ENCODE measurements around the gene MACROH2A1.

The MACROH2A1 gene

GRCh38 chr5:135307143-135307903 is 91.7 kb downstream of the MACROH2A1 start:
- Histone ChIP-seq H3K9me3 (no peaks in the 10 kb centered on the region), H3K36me3 (replicated peaks) (no peaks in the 10 kb centered on the region), H3K27me3 (ENCODE audit: low read depth) (no peaks in the 10 kb centered on the region), H3K4me3 (no peak overlapping the region), H3K4me1 (no peaks in the 10 kb centered on the region)
- in situ Hi-C loops (cut with MboI; ENCODE audit: low sequenced_read_pairs): no loop called here
- no peak for DNase-seq (ENCODE audit: low spot score in 2 of 2)

- Histone ChIP-seq H3K27me3 (ENCODE audit: low read depth) (no peaks in the 10 kb centered on the region), H3K4me1 (no peaks in the 10 kb centered on the region), H3K9me3 (no peaks in the 10 kb centered on the region), H3K4me3 (no peak overlapping the region), H3K36me3 (replicated peaks) (no peaks in the 10 kb centered on the region)
- in situ Hi-C loops (cut with MboI; ENCODE audit: low sequenced_read_pairs): no loop called here
- no peak for DNase-seq (ENCODE audit: low spot score in 2 of 2)
These were observed 92.5 kb downstream of the MACROH2A1 start for GRCh38 chr5:135306557-135306956.

- H3K27me3 ChIP-seq (ENCODE audit: low read depth): no peaks in the 10 kb centered on the region
- no peaks in the 10 kb centered on the region for H3K4me1 ChIP-seq
- no peaks in the 10 kb centered on the region for H3K36me3 ChIP-seq (replicated peaks)
- in situ Hi-C loops (cut with MboI; ENCODE audit: low sequenced_read_pairs): no loop called here
- H3K4me3 ChIP-seq: no peak overlapping the region
- H3K9me3 ChIP-seq: no peaks in the 10 kb centered on the region
- DNase-seq (ENCODE audit: low spot score in 2 of 2): no peak
These were observed 94.4 kb downstream of the MACROH2A1 start for GRCh38 chr5:135304352-135305221.

DNA sequence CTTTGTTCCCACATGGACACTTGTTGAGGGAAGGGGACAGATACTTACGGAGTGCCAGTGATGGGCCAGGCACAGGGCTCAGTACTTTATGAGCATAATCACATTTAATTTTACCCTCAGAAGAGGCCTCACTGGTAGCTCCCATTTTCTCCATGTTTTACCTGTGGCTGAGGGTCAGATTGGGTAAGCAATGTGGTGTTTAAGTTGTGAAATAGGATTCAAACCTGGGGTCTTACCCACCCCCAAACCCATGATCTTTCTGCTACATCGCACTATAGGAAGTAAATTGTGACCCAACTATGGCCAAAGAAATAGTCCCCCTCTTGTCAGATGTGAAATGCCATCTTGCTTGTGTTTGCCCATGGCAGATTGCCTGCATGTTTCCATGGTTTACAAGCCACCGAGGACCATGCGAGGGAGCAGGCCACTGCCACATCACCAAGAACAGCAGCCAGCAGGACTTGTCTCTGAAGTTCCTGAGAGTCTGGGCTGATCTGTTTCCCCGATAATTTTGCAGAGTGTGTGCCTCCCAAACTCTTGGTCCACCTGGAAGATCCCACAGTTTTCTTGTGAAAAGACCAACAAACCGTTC is 95.4 kb downstream of the MACROH2A1 start:
- Histone ChIP-seq H3K4me1 (no peaks in the 10 kb centered on the region), H3K27me3 (ENCODE audit: low read depth) (no peaks in the 10 kb centered on the region), H3K4me3 (no peak overlapping the region), H3K9me3 (no peaks in the 10 kb centered on the region), H3K36me3 (replicated peaks) (no peaks in the 10 kb centered on the region)
- in situ Hi-C loops (cut with MboI; ENCODE audit: low sequenced_read_pairs): no loop called here
- DNase-seq (ENCODE audit: low spot score in 2 of 2): no peak

GRCh38 chr5:135296900-135297816 is 101.9 kb downstream of the MACROH2A1 start:
- no peak for DNase-seq (ENCODE audit: low spot score in 2 of 2)
- in situ Hi-C loops (cut with MboI; ENCODE audit: low sequenced_read_pairs): no loop called here
- H3K9me3 ChIP-seq: no peaks in the 10 kb centered on the region

GRCh38 chr5:135295852-135296251 is 103.2 kb downstream of the MACROH2A1 start:
- in situ Hi-C loops (cut with MboI; ENCODE audit: low sequenced_read_pairs): no loop called here
- no peak for DNase-seq (ENCODE audit: low spot score in 2 of 2)
- Histone ChIP-seq H3K36me3 (replicated peaks) (no peaks in the 10 kb centered on the region), H3K9me3 (no peaks in the 10 kb centered on the region), H3K27me3 (ENCODE audit: low read depth) (peaks cover 9% of the 10 kb centered on the region), H3K4me1 (no peaks in the 10 kb centered on the region), H3K4me3 (no peak overlapping the region)

More at GRCh38 chr5:135296900-135297816, 101.9 kb downstream of the MACROH2A1 start:
- H3K4me3 ChIP-seq: no peak overlapping the region
- peaks cover 9% of the 10 kb centered on the region for H3K27me3 ChIP-seq (ENCODE audit: low read depth)
- H3K4me1 ChIP-seq: no peaks in the 10 kb centered on the region
- no peaks in the 10 kb centered on the region for H3K36me3 ChIP-seq (replicated peaks)

DNA sequence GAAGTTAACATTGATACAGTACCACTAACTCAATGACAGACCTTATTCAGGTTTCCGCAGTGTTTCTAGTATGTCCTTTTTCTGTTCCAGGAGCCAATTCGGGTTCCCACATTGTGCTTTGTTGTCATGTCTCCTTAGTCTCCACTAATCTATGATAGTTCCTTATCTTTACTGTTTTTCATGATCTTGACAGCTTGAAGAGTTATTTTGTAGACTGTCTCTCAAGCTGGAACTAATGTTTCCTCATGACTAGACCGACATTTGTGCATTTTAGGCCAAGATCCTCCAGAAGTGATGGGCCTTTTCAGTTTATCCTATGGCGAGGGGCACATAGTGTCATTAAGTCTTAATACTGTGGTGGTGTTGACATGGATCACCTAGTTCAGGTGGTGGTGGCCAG is 104.2 kb downstream of the MACROH2A1 start:
- H3K4me3 ChIP-seq: no peak overlapping the region
- peaks cover 9% of the 10 kb centered on the region for H3K27me3 ChIP-seq (ENCODE audit: low read depth)
- H3K9me3 ChIP-seq: no peaks in the 10 kb centered on the region
- in situ Hi-C loops (cut with MboI; ENCODE audit: low sequenced_read_pairs): no loop called here
- DNase-seq (ENCODE audit: low spot score in 2 of 2): no peak
- no peaks in the 10 kb centered on the region for H3K4me1 ChIP-seq
- no peaks in the 10 kb centered on the region for H3K36me3 ChIP-seq (replicated peaks)

DNA sequence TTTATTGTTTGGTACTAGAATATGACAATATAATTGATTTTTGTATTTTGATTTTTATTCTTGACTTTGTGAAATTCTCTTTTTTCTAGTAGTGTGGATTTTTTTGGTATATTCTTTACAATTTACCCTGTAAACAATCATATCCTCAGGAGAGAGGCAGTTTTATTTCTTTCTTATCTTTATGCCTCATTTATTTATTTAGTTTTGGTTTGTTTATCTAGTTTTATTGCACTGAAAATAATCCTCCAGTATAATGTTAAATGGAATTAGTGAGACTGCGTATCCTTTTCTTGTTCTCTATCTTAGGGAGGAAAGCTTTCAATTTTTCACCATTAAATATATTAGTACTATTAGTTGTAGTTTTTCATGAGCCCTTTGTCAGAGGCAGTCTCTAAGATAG is 109.4 kb downstream of the MACROH2A1 start:
- Histone ChIP-seq H3K4me1 (no peaks in the 10 kb centered on the region), H3K4me3 (no peak overlapping the region), H3K27me3 (ENCODE audit: low read depth) (peaks cover 18% of the 10 kb centered on the region), H3K9me3 (no peaks in the 10 kb centered on the region; the same call in 1 of the 2 replicates), H3K36me3 (replicated peaks) (no peaks in the 10 kb centered on the region)
- in situ Hi-C loops (cut with MboI; ENCODE audit: low sequenced_read_pairs): no loop called here
- DNase-seq (ENCODE audit: low spot score in 2 of 2): no peak

DNA sequence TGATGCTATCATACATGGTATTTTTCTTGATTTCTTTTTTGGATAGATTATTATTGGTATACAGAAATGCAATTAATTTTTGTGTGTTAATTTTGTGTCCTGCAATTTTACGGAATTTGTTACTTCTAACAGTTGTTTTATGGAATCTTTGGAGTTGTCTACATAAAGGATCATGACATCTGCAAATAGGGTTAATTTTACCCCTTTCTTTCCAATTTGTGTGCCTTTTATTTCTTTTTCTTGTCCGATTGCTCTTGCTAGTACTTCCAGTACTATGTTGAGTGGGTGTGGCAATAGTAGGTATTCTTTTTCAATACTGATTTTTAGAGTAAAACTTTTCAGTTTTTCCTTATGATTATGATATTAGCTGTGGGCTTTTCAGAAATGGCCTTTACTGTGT is 111.5 kb downstream of the MACROH2A1 start:
- no peaks in the 10 kb centered on the region for H3K36me3 ChIP-seq (replicated peaks)
- in situ Hi-C loops (cut with MboI; ENCODE audit: low sequenced_read_pairs): no loop called here
- H3K4me3 ChIP-seq: no peak overlapping the region
- no peak for DNase-seq (ENCODE audit: low spot score in 2 of 2)
- H3K9me3 ChIP-seq: no peaks in the 10 kb centered on the region; the same call in 1 of the 2 replicates
- H3K4me1 ChIP-seq: no peaks in the 10 kb centered on the region
- H3K27me3 ChIP-seq (ENCODE audit: low read depth): peaks cover 10% of the 10 kb centered on the region; the same call in 1 of the 2 replicates
